NCI-H2171 (cell line): ENCODE data around the gene TARM1.
A peak's percentile ranks its signal among the peaks of the same experiment; 100 is the strongest.

Experiments
- DNase-seq: peaks from one replicate; lab custom pipeline; 2025; lab: John Stamatoyannopoulos, UW

TARM1 gene

GRCh38 chr19:54030895-54031586, 50.1 kb downstream of the TARM1 start:
- no peak for DNase-seq

DNA sequence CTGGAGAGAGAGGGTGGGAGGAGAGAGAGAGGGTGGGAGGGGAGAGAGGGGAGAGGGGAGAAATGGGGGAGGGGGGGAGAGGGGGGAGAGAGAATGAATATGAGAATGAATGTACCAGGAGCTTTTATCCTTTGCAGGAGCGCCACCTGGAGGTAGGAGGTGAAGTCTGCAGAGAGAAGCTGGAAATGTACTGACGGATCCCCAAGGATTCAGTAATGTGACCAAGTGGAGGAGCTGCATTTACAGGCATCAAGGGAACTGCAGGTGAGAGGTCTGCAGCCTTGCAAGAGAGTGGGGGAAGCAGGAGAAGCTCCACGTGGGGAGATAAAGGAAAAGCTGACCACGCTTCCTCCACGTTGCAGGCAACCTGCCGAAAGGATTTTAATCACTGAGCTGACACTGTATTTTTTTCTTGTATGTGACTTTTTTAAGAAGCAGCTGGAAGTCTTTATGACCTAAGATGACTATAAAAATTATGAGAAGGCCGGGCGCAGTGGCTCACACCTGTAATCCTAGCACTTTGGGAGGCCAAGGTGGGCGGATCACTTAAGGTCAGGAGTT, 51.2 kb downstream of the TARM1 start:
- DNase-seq = peak; percentile 10

GRCh38 chr19:54029301-54029700, 51.9 kb downstream of the TARM1 start:
- DNase-seq = no peak

DNA sequence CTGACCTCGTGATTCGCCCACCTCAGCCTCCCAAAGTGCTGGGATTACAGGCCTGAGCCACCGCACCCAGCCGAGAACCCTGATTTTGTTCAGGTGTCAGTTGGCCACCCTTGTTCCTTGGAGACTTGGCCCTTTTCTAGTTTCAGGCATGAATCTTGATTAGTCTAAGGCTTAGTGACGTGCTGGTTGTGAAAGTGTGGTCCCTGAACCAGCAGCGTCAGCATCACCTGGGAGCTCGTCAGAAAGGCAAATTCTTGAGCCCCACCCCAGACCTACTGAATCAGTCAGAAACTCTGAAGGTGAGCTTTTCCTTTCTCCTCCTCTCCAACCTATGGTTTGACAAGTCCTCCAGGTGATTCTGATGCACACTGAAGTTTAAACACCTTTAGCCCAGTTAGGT, 54.5 kb downstream of the TARM1 start:
- no peak for DNase-seq

GRCh38 chr19:54024660-54025059, 56.5 kb downstream of the TARM1 start:
- DNase-seq = no peak

- no peak for DNase-seq
Measured at GRCh38 chr19:54023191-54023590, 58.0 kb downstream of the TARM1 start.

GRCh38 chr19:54021932-54022331, 59.2 kb downstream of the TARM1 start:
- no peak for DNase-seq

DNA sequence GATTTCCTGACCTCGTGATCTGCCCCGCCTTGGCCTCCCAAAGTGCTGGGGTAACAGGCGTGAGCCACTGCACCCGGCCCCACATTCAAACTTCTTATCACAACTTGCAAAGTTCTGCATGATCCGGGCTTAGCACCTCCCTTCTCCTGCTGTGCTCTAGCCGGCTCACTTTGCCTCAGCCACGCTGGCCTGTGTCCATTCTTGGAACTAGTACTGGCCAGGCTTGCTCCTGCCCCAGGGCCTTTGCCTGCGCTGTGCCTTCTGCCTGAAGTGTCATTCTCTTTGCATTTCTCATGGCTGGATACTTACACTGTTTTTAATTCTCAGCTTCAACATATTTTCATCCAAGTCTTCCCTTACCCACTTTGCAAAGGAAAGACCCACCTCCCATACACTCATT, 59.8 kb downstream of the TARM1 start:
- no peak for DNase-seq
